SK-N-SH treated with all-trans-retinoic acid at 6 μM for 48 hours (cell line): Measurements from ENCODE around the gene PSEN2.

Experiments used
- ATAC-seq: fragments of 200-7000 bp; cut with Tn5 transposase; 3 replicates; pipeline ENCODE4 v1.9.1; 2020; ENCODE audit warnings: mild to moderate bottlenecking, moderate library complexity
- ARNTL ChIP-seq: fragments of 450-650 bp; formaldehyde crosslinking; IDR thresholded peaks from 2 replicates; pipeline ENCODE4 v1.5.0; 2020; ENCODE audit warnings: low read depth, mild to moderate bottlenecking, moderate library complexity, borderline replicate concordance
- BACH2 ChIP-seq: fragments of 250-450 bp; sonication (Bioruptor Pico); IDR thresholded peaks from 2 replicates; pipeline ENCODE4 v1.9.0; 2021; ENCODE audit warnings: mild to moderate bottlenecking, borderline replicate concordance
- CREB5 ChIP-seq: fragments of 250-450 bp; sonication (Bioruptor Pico); IDR thresholded peaks from 2 replicates; pipeline ENCODE4 v1.5.1; 2020; ENCODE audit warnings: low read depth, mild to moderate bottlenecking, moderate library complexity
- CSDC2 ChIP-seq: fragments of 250-450 bp; sonication (Bioruptor Pico); IDR thresholded peaks from 2 replicates; pipeline ENCODE4 v1.5.0; 2020; ENCODE audit warnings: mild to moderate bottlenecking, moderate library complexity
- ESRRG ChIP-seq: fragments of 250-450 bp; sonication (Bioruptor Pico); IDR thresholded peaks from 2 replicates; pipeline ENCODE4 v1.6.1; 2021; ENCODE audit warnings: mild to moderate bottlenecking
- GLIS3 ChIP-seq: fragments of 250-450 bp; sonication (Bioruptor Pico); IDR thresholded peaks from 2 replicates; pipeline ENCODE4 v1.5.0; 2020; ENCODE audit warnings: mild to moderate bottlenecking, moderate library complexity
- ISL1 ChIP-seq: fragments of 250-450 bp; sonication (Bioruptor Pico); IDR thresholded peaks from 2 replicates; pipeline ENCODE4 v2.1.2; 2022; ENCODE audit warnings: mild to moderate bottlenecking, moderate library complexity
- OSR1 ChIP-seq: fragments of 250-450 bp; sonication (Bioruptor Pico); IDR thresholded peaks from 2 replicates; pipeline ENCODE4 v1.8.0; 2022; ENCODE audit warnings: moderate library complexity, mild to moderate bottlenecking, inconsistent platforms
- PATZ1 ChIP-seq: fragments of 250-450 bp; sonication (Bioruptor Pico); IDR thresholded peaks from 2 replicates; pipeline ENCODE4 v1.8.0; 2020; ENCODE audit warnings: mild to moderate bottlenecking, moderate library complexity, borderline replicate concordance
- POU6F1 ChIP-seq: fragments of 250-450 bp; sonication (Bioruptor Pico); IDR thresholded peaks from 2 replicates; pipeline ENCODE4 v1.8.0; 2021; ENCODE audit warnings: low read depth, mild to moderate bottlenecking, moderate library complexity, borderline replicate concordance
- PPARA ChIP-seq: fragments of 250-450 bp; sonication (Bioruptor Pico); IDR thresholded peaks from 2 replicates; pipeline ENCODE4 v1.5.0; 2020; ENCODE audit warnings: mild to moderate bottlenecking, borderline replicate concordance
- RARB ChIP-seq: fragments of 250-450 bp; sonication (Bioruptor Pico); IDR thresholded peaks from 2 replicates; pipeline ENCODE4 v1.8.0; 2021; ENCODE audit warnings: mild to moderate bottlenecking, moderate library complexity
- SNAI2 ChIP-seq: fragments of 250-450 bp; sonication (Bioruptor Pico); IDR thresholded peaks from 2 replicates; pipeline ENCODE4 v1.5.0; 2020; ENCODE audit warnings: mild to moderate bottlenecking, moderate library complexity
- TCF4 ChIP-seq: fragments of 250-450 bp; sonication (Bioruptor Pico); IDR thresholded peaks from 2 replicates; pipeline ENCODE4 v1.8.0; 2021; ENCODE audit warnings: mild to moderate bottlenecking, moderate library complexity, borderline replicate concordance
- TSHZ2 ChIP-seq: fragments of 250-450 bp; sonication (Bioruptor Pico); IDR thresholded peaks from 2 replicates; pipeline ENCODE4 v1.5.0; 2020; ENCODE audit warnings: mild to moderate bottlenecking, moderate library complexity
- ZFP3 ChIP-seq: fragments of 250-450 bp; sonication (Bioruptor Pico); IDR thresholded peaks from 2 replicates; pipeline ENCODE4 v1.5.0; 2020; ENCODE audit warnings: mild to moderate bottlenecking, moderate library complexity
- ZFP30 ChIP-seq: fragments of 450-650 bp; formaldehyde crosslinking; IDR thresholded peaks from 2 replicates; pipeline ENCODE4 v1.5.0; 2022; ENCODE audit warnings: mild to moderate bottlenecking, moderate library complexity
- ZNF565 ChIP-seq: fragments of 450-650 bp; formaldehyde crosslinking; conservative IDR thresholded peaks from 2 replicates; pipeline ENCODE4 v1.5.0; 2020; ENCODE audit warnings: low read depth, mild to moderate bottlenecking, moderate library complexity
- ZNF70 ChIP-seq: fragments of 450-650 bp; formaldehyde crosslinking; IDR thresholded peaks from 2 replicates; pipeline ENCODE4 v1.5.0; 2020; ENCODE audit warnings: mild to moderate bottlenecking, moderate library complexity

Gene PSEN2

GRCh38 chr1:226862890-226863289, 7.5 kb upstream of the PSEN2 start:
- no peak for TF ChIP-seq CSDC2 (CRISPR knock-in tag)
- TF ChIP-seq, all 23 proteins: peak for 0
- peak; percentile 47; the same call in 2 of the 3 replicates for ATAC-seq

- peak; percentile 34; the same call in 2 of the 3 replicates for ATAC-seq
- no peak for TF ChIP-seq ESRRG
- no peak for TF ChIP-seq TSHZ2
- no peak for TF ChIP-seq BACH2 (CRISPR knock-in tag)
- no peak for TF ChIP-seq ZNF70 (CRISPR knock-in tag)
- no peak for TF ChIP-seq PATZ1 (CRISPR knock-in tag)
- no peak for TF ChIP-seq CSDC2 (CRISPR knock-in tag)
- no peak for TF ChIP-seq OSR1 (CRISPR knock-in tag)
- no peak for TF ChIP-seq ZNF565
- TF ChIP-seq RARB (CRISPR knock-in tag), result no peak
These were observed 7.0 kb upstream of the PSEN2 start for GRCh38 chr1:226863446-226863845.

GRCh38 chr1:226864311-226864710, 6.1 kb upstream of the PSEN2 start:
- ATAC-seq, result no peak
- no peak for TF ChIP-seq TSHZ2
- TF ChIP-seq ZFP3 (CRISPR knock-in tag), result no peak
- TF ChIP-seq PATZ1 (CRISPR knock-in tag), result no peak
- TF ChIP-seq ISL1 (CRISPR knock-in tag), result no peak
- no peak for TF ChIP-seq ZNF70 (CRISPR knock-in tag)
- no peak for TF ChIP-seq GLIS3
- TF ChIP-seq SNAI2 (CRISPR knock-in tag), result no peak
- TF ChIP-seq ZNF565, result no peak
- no peak for TF ChIP-seq TCF4 (CRISPR knock-in tag)
- TF ChIP-seq CREB5 (CRISPR knock-in tag), result no peak
- TF ChIP-seq PPARA, result no peak
- TF ChIP-seq ARNTL, result no peak
- no peak for TF ChIP-seq ESRRG
- TF ChIP-seq ZFP30 (CRISPR knock-in tag), result no peak
- TF ChIP-seq CSDC2 (CRISPR knock-in tag), result no peak
- TF ChIP-seq POU6F1 (CRISPR knock-in tag), result no peak
- no peak for TF ChIP-seq RARB (CRISPR knock-in tag)
